Left ventricle myocardium superior (tissue), 1 donor: ENCODE measurements around the gene LRRC52. TPM values are rescaled to one million over a fixed set of nuclear protein-coding genes. Genes with fewer than 3 reads are reported as not detected.

ENCODE experiments used
- ATAC-seq: fragments of 200-7000 bp; cut with Tn5 transposase; one replicate; pipeline ENCODE4 v1.9.1; 2020; ENCODE audit warnings: mild to moderate bottlenecking, moderate library complexity
- DNase-seq: peaks from one replicate; pipeline ENCODE4 v3.0.0-alpha.2; 2020
- intact Hi-C: fragments of 100-400 bp; cut with micrococcal nuclease; formaldehyde crosslinking; loops from one replicate; pipeline ENCODE4 v1.11.0; 2022
- long read RNA-seq: library from polyadenylated mRNA; unstranded; transcript quantifications from one replicate; pipeline ENCODE4 v2.0.0, GENCODE V29; 2021
- total RNA-seq: library from RNA; stranded (reverse); fragmentation: NEBNext Ultra II Directional; extraction: Animal tissue kit (Norgen Biotek cat#: 25700); gene quantifications from one replicate; pipeline ENCODE4 v1.2.1, GENCODE V29; 2021
- donor health status: DM: no; HTN: yes; CAD: no; lungs with severe emphysema.

Gene LRRC52
- not detected for total RNA-seq
- long read RNA-seq = 0 reads

- intact Hi-C loops = no loop called here
- ATAC-seq = peak; percentile 86
- peak; percentile 88 for DNase-seq
Measured at GRCh38 chr1:165543532-165544438, at the start of gene LRRC52. LRRC52 (plus strand) TSS chr1:165544000; CDS start chr1:165544297, 297 bp downstream.

GRCh38 chr1:165494949-165495857 is 48.6 kb upstream of the LRRC52 start:
- intact Hi-C loops = no loop called here
- ATAC-seq = no peak
- DNase-seq = no peak

GRCh38 chr1:165495858-165496205 is 48.0 kb upstream of the LRRC52 start:
- intact Hi-C loops = no loop called here
- no peak for ATAC-seq
- DNase-seq = no peak

- intact Hi-C loops = no loop called here
- ATAC-seq (peak; percentile 63), DNase-seq (no peak)
Measured at GRCh38 chr1:165496501-165496900, 47.3 kb upstream of the LRRC52 start.

- DNase-seq = no peak
- ATAC-seq = no peak
- intact Hi-C loops = no loop called here
Measured at GRCh38 chr1:165497069-165498013, 46.5 kb upstream of the LRRC52 start.

- intact Hi-C loops = no loop called here
- ATAC-seq = peak; percentile 54
- no peak for DNase-seq
Measured at GRCh38 chr1:165501330-165501969, 42.4 kb upstream of the LRRC52 start.

- intact Hi-C loops = no loop called here
- ATAC-seq = peak; percentile 72
- DNase-seq = no peak
Measured at GRCh38 chr1:165501970-165502348, 41.8 kb upstream of the LRRC52 start.

GRCh38 chr1:165507570-165507969 is 36.2 kb upstream of the LRRC52 start:
- intact Hi-C loops = no loop called here
- no peak for DNase-seq
- ATAC-seq = no peak

- intact Hi-C loops = no loop called here
- no peak for DNase-seq
Measured at GRCh38 chr1:165508291-165508690, 35.5 kb upstream of the LRRC52 start.

GRCh38 chr1:165512816-165513215 is 31.0 kb upstream of the LRRC52 start:
- no peak for DNase-seq
- no peak for ATAC-seq
- intact Hi-C loops = no loop called here

More at GRCh38 chr1:165508291-165508690, 35.5 kb upstream of the LRRC52 start:
- no peak for ATAC-seq

- no peak for ATAC-seq
- DNase-seq = no peak
- intact Hi-C loops = no loop called here
Measured at GRCh38 chr1:165516469-165516868, 27.3 kb upstream of the LRRC52 start.

GRCh38 chr1:165520646-165521045 is 23.2 kb upstream of the LRRC52 start:
- intact Hi-C loops = no loop called here
- DNase-seq = no peak
- ATAC-seq = no peak

- DNase-seq = no peak
- intact Hi-C loops = no loop called here
- ATAC-seq = no peak
Measured at GRCh38 chr1:165524639-165525285, 19.0 kb upstream of the LRRC52 start.

GRCh38 chr1:165525708-165526107 is 18.1 kb upstream of the LRRC52 start:
- DNase-seq (no peak), ATAC-seq (no peak)
- intact Hi-C loops = no loop called here

GRCh38 chr1:165527251-165528007 is 16.4 kb upstream of the LRRC52 start:
- intact Hi-C loops = no loop called here
- DNase-seq (no peak), ATAC-seq (peak; percentile 48)

- DNase-seq (no peak), ATAC-seq (peak; percentile 85)
- intact Hi-C loops = no loop called here
Measured at GRCh38 chr1:165531021-165531420, 12.8 kb upstream of the LRRC52 start.

GRCh38 chr1:165532053-165532452 is 11.7 kb upstream of the LRRC52 start:
- peak; percentile 5 for ATAC-seq
- intact Hi-C loops = no loop called here
- no peak for DNase-seq
